Kidney glomerular epithelial cell (primary cell): ENCODE results near the gene CCDC57.

ENCODE experiments used
- DNase-seq: peaks from one replicate; lab custom pipeline; 2025; lab: John Stamatoyannopoulos, UW

CCDC57 gene

DNA sequence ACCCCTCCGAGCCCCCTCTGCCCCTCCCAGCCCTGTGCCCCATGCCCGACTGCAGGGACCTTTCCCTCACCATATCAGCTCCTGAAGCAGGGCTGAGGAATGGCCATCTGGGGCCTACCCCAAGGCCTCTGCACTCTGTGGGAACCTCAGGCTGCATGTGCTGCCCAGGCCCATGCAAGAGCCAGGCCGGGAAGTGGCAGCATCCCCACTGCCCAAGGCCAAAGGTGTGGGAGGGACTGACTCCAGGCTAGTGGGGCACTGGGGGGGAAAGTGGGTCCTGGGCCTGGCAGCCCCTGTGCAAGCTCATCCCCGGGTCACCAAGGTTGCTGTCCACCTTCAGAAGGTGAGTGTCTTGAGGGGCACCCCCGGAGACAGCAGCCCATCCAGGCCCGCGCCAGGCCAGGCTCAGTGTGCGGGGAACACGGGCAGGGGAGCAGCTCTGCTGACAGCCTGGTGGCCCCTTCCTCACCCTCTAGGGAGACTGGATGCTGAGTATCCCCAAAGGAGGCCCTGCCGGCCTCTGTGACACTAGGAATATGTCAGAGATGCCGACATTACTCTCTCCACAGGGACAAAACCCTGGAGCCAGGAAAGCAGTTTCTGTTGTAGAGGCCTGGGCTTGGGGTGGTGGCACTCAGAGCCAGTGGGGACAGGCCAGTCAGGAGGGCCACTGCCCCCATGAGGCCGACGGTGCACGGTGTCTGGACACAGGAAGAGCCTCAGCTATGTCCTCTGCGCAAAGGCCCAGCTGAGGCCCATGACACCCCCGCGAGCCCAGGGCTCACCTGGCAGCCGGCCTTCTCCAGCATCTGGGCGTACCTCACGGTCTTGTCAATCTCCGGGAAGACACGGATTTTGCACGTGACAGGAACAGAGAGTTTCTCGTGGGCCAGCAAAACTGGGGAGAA, 150.3 kb downstream of the CCDC57 start:
- no peak for DNase-seq

- DNase-seq = no peak
Observed at GRCh38 chr17:82061047-82061925, 151.4 kb downstream of the CCDC57 start.

GRCh38 chr17:82060614-82061013, 152.0 kb downstream of the CCDC57 start:
- no peak for DNase-seq

DNA sequence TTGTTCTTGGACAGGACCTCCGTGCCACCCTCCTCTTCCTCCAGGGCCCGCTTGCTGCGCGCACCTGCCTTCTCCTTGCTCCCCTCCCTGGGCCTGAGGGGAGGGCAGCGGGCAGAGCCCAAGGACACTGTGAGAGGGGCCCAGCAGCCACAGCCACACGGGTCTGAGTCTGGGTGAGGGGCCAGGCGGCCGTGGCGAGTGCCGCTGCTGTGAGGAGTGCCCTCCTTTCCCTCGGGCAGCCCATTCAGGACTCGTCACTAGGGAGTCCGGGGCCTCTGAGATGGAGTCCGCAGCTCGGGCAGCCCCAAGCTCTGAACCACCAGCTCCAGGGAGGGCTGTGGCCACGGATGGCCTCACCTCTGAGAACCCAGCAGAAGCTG, 152.7 kb downstream of the CCDC57 start:
- DNase-seq = no peak

- no peak for DNase-seq
Observed at GRCh38 chr17:82059272-82060000, 153.2 kb downstream of the CCDC57 start.

DNA sequence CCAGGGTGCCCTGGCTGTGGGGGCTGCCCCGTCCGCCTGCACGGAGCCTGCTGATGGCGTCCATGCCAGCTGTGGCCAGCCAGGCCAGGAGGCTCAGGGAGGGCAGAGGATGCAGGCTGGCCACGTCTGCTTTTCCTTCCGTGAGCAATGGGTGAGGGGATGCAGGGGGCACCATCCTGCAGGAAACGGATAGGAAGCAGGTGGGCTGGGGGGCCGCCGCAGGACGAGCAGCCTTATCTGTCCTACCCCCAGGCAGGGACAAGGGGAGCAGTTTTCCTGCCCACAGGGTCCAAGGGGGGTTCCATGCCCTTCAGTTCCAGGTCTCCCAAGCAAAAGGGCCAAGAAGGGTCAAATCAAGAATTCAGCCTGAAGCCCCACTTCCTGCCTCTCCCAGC, 153.8 kb downstream of the CCDC57 start:
- no peak for DNase-seq

DNA sequence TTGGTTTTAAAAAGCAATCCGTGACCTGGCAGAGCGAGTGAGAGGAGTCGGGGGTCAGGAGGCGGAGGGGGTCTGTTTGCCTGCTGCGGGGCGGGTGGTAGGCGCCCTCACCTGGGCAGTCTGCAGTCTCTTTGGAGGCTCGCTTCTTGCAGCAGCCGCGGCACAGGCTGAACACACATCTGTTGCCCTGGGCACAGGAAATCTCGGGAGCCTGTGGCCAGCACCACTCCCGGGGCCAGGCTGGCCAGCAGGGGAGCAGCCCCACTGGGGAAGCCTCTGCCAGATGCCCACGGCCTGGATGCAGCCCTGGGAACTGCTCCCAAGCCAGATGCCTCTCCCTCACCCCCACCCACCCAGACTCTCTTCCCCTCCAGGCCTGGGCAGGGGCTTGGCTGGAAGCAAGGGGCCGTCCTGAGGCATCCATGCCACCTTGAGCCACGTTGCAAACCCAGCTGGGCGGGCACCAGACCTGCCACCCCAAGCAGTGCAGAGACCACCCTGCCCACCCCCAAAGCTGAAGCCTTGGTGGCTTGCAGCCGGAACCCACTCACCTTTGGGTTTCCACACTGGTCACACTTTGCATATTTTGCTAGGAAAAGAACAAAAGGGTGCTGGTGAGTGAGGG, 154.3 kb downstream of the CCDC57 start:
- DNase-seq = no peak

DNA sequence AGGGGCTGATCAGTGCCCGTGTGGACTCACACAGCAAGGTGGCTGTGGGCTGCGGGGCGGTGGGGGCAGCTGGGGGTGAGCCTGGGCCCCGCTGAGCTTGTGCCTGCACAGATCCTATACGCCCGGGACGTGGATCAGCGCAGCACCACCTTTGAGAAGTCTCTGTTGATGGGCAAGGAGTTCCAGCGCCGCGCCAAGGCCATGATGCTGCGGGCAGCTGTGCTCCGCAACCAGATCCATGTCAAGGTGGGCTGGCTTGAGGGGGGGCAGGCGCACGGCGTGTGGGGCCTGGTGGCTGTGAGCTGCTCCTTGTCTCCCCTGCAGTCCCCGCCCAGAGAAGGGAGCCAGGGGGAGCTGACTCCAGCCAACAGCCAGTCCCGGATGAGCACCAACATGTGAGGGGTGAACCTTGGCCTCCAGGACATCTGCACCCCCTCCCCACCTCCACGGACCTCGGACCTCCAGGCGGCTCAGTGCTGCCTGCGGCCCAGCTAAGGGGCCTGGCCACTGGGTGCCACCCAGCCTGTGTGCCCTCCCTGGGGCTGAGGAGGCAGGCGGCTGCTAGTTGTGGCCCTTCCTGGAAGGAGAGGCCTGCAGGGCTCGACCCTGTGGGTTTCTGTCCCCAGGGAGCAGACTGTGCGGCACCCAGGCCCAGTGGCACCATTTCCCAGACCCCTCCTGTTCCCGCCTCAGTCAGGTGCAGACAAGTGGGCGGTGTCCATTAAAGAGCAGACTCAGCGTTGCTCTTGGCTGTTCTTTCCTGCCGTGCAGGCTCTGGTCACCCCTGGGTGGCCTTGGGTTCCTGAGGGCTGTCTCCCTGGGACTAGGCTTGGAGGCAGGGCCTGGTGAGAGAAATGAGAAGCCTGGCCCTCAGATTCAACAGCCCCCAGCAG, 155.7 kb downstream of the CCDC57 start:
- no peak for DNase-seq

DNA sequence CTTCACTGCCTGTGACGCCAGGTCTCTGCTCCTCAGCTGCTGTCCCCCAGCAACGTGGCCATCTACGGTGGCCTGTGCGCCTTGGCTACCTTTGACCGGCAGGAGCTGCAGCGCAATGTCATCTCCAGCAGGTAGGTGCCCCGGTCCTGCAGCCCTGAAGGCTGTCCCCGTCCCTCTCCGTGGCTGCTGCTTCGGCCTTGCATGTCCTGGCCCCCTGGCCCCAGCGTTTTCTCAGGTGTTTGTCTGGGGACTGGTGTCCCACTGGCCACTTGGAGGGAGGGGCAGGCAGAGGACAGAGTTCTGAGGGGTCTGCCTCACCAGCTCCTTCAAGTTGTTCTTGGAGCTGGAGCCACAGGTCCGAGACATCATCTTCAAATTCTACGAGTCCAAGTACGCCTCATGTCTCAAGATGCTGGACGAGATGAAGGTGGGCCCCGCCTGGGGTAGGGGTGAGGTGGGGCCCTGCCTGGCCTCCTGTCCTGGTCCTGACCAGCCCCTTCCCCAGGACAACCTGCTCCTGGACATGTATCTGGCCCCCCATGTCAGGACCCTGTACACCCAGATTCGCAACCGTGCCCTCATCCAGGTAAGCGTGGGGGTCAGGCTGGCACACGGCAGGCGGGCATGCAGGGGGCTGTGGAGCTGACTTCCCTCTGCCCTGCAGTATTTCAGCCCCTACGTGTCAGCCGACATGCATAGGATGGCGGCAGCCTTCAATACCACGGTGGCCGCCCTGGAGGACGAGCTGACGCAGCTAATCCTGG, 156.5 kb downstream of the CCDC57 start:
- DNase-seq = no peak

- no peak for DNase-seq
Observed at GRCh38 chr17:82055023-82055964, 157.3 kb downstream of the CCDC57 start.

DNA sequence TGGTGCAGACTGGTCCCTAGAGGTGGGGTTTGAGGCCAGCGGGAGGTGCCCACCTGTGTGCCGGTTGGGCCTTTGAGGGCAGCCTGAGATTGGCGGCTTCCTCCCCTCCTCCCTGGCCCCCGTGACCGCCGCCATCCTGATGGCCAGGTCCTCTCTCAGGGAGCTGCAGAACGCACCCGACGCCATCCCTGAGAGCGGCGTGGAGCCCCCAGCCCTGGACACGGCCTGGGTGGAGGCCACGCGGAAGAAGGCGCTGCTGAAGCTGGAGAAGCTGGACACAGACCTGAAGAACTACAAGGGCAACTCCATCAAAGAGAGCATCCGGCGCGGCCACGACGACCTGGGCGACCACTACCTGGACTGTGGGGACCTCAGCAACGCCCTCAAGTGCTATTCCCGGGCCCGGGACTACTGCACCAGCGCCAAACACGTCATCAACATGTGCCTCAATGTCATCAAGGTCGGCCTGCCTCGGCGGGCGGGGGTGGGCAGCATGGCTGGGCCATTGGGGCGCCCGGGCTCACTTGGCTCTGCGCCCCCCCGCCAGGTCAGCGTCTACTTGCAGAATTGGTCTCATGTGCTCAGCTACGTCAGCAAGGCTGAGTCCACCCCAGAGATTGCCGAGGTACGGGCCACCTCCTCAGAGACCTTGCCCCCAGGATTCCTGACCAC, 158.2 kb downstream of the CCDC57 start:
- no peak for DNase-seq

DNA sequence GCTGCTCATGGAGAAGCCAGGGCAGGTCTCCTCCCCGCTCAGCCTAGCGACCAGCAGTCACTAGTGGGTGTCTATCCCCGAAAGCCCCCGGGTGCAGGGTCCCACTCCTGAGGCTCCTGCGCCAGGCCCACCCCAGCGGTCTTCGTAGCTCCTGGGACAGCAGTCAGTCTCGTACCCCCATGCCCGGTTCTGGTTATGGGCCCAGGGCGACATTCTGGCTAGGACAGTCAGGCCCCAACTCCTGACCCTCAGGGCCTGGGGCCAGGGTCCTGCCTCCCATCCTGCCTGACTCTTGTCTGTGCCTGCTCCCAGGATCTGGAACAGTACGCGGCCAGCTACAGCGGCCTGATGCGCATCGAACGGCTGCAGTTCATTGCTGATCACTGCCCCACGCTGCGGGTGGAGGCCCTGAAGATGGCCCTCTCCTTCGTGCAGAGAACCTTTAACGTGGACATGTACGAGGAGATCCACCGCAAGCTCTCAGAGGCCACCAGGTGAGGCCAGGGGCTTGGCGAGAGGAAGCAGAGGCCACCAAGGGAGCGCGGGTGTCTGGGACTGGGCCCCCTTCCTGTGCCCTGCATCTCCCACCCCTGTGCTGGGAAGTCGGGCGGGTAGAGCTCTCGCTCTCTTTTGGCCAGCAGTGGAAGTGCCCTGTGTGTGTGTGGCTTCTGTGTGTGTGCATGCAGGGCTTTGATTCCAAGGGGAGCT, 158.9 kb downstream of the CCDC57 start:
- DNase-seq = no peak

GRCh38 chr17:82053130-82053529, 159.5 kb downstream of the CCDC57 start:
- DNase-seq = no peak

DNA sequence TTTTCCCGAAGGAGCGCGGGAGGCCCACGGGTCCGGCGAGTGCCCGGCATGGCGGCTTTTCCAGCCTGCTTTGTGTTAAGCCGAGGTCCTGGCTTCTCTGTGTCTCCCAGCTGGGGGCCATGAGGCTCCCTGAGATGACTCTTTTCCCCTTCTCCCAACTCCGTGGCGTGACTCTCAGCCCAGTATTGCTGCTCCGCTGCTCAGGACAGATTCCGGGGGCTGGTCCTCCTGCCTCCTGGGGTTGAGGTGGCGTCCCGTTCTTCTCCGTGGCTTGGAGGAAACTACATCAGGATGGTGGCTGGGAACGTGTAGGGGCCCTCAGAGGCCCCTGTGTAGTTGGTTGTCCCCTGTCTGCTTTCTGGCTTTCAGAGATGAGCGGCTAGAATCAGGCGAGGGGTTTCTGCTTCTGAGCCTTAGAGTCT, 160.0 kb downstream of the CCDC57 start:
- DNase-seq = no peak

DNA sequence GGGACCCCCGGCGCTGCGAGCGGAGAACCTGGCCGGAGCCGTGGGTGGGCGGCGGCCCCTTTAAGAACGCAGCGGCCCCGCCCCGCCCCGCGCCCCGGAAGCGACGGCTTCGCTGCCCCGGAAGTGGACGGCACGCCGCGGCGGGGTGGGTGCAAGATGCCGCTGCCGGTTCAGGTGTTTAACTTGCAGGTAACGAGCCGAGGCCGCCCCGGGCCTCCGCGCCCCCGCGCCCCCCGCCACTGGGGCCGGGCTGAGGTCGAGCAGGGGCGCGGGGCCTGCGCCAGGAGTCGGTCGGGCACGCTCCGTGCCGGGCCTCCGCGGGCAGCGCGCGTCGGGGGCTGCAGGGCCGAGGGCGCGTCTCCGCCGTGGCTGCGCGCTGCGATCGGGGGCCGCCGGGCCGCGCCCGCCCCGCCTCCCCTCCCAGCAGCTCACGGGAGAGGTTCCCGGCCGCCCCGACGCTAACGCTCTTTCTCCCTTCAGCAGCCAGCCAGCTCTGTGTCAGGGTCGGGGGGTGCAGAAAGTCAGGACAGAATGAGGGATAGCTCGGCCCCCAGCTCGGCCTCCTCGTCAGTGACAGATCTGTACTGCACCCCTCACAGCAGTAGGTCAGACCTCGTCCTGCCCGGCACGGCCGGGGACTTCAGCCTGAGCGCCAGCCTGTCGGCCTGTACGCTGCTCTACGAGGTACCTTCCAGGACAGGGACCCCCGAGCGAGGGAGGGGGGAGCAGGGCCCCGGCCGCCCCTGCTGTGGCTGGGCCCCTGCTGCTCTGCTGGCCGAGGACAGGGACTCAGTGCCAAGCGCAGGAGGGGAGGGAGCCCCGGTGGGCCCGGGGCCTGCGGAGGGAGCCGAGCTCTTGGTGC, 160.6 kb downstream of the CCDC57 start, which contains the start of the genes GPS1 and RFNG:
TSS of gene GPS1 (plus strand) at position 123 of the 862 bp plus-strand sequence. CDS start at position 157, 34 bp downstream.
TSS of gene RFNG (minus strand) at position 36 of the 862 bp plus-strand sequence. CDS start 45 bp downstream, outside the sequence.
- DNase-seq = peak; percentile 57
